HepG2 (cell line): Measurements from ENCODE around the gene LRRC27. TPM values are rescaled to one million over a fixed set of nuclear protein-coding genes. Genes with fewer than 3 reads are reported as not detected.

Experiments
- CCDC6 ChIP-seq: sonication (generic); formaldehyde crosslinking; IDR thresholded peaks from 2 replicates; pipeline ENCODE4 v1.8.1; 2022; ENCODE audit warnings: mild to moderate bottlenecking, missing genetic modification reagents, moderate library complexity
- ZFX ChIP-seq: sonication (generic); formaldehyde crosslinking; IDR thresholded peaks from 2 replicates; pipeline ENCODE4 v1.4.0; 2020; ENCODE audit warnings: mild to moderate bottlenecking, low read depth, missing genetic modification reagents, moderate library complexity
- polyA plus RNA-seq, 8 experiments: library from polyadenylated mRNA; depleted of rRNA in 3 of 8; stranded (reverse) in 7 of 8; unstranded in 1 of 8; fragments of >200 nt; fragmentation: Illumina TruSeq in 4 of 8; extraction: Trizol in 4 of 8; gene quantifications; 2 replicates each; pipeline versions ENCODE4 v1.2.1 to v1.2.3, GENCODE V29; 2011 to 2016; ENCODE audit warnings: low read depth in 4 of 8, missing spikeins in 1 of 8, mixed read lengths in 1 of 8; ENCODE audit not compliant: insufficient read depth in 1 of 8
- total RNA-seq, 5 experiments: library from RNA; depleted of rRNA; stranded (reverse); fragments of >200 nt; fragmentation: Illumina TruSeq; extraction: Trizol; gene quantifications; 2 replicates each; pipeline ENCODE4 v1.2.3, GENCODE V29; 2016; ENCODE audit warnings: low read depth in 1 of 5
- TF ChIP-seq, protein P1 (sequence below): sonication (generic); formaldehyde crosslinking; IDR thresholded peaks from 2 replicates; pipeline ENCODE4 v1.5.1; 2020; ENCODE audit warnings: mild to moderate bottlenecking, missing genetic modification reagents, moderate library complexity
- TF ChIP-seq, protein P2 (sequence below): sonication (generic); formaldehyde crosslinking; IDR thresholded peaks from 2 replicates; pipeline ENCODE4 v1.4.0; 2020; ENCODE audit warnings: mild to moderate bottlenecking, missing genetic modification reagents

Gene LRRC27
- total and polyA plus RNA-seq, 2 of the 13 experiments (the other 11 are each of a cell fraction or from before 2014, with no cell fraction given), result 4.2 to 4.6 TPM

DNA sequence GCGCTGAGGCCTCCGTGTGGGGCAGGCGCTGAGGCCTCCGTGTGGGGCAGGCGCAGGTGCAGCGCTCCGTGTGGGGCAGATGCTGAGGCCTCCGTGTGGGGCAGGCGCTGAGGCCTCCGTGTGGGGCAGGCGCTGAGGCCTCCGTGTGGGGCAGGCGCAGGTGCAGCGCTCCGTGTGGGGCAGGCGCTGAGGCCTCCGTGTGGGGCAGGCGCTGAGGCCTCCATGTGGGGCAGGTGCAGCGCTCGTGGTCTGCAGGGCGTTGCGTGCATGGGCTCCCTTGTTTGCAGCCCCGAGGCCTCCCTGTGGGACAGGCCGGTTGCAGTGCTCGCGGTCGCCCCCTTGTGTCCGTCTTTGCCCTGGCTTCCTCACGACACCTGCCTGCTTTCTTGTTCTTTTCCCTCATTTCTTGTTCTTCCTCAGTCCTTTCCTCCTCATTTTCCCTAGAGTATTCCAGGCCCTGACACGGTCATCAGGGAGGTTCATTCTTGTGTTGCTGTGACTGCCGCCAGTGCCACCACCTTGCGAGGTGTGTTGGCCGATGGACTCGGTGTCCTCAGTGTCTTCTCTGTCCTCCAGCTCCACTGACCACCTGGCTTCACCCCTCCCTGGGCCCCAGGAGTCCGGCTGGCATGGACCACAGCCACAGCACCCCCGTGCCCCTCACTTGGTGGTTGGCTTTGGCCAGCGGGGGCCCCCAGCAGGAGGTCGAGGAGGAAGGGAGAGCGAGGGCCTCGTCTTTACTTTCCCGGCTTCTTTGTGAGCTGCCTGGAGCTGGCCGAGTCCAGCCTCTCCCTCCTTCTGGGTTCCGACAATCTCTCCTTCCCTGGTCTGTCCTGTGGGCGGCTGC, 20.7 kb downstream of the LRRC27 start (continued):
- TF ChIP-seq, protein P1, sequence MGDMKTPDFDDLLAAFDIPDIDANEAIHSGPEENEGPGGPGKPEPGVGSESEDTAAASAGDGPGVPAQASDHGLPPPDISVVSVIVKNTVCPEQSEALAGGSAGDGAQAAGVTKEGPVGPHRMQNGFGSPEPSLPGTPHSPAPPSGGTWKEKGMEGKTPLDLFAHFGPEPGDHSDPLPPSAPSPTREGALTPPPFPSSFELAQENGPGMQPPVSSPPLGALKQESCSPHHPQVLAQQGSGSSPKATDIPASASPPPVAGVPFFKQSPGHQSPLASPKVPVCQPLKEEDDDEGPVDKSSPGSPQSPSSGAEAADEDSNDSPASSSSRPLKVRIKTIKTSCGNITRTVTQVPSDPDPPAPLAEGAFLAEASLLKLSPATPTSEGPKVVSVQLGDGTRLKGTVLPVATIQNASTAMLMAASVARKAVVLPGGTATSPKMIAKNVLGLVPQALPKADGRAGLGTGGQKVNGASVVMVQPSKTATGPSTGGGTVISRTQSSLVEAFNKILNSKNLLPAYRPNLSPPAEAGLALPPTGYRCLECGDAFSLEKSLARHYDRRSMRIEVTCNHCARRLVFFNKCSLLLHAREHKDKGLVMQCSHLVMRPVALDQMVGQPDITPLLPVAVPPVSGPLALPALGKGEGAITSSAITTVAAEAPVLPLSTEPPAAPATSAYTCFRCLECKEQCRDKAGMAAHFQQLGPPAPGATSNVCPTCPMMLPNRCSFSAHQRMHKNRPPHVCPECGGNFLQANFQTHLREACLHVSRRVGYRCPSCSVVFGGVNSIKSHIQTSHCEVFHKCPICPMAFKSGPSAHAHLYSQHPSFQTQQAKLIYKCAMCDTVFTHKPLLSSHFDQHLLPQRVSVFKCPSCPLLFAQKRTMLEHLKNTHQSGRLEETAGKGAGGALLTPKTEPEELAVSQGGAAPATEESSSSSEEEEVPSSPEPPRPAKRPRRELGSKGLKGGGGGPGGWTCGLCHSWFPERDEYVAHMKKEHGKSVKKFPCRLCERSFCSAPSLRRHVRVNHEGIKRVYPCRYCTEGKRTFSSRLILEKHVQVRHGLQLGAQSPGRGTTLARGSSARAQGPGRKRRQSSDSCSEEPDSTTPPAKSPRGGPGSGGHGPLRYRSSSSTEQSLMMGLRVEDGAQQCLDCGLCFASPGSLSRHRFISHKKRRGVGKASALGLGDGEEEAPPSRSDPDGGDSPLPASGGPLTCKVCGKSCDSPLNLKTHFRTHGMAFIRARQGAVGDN (CRISPR knock-in tag), result peak; percentile 54
- TF ChIP-seq CCDC6 (0 out of 2 replicates have a peak, but pooled peaks have one; percentile 22), ZFX (CRISPR knock-in tag) (peak; percentile 30; the same call in 1 of the 2 replicates)
- TF ChIP-seq, protein P2, sequence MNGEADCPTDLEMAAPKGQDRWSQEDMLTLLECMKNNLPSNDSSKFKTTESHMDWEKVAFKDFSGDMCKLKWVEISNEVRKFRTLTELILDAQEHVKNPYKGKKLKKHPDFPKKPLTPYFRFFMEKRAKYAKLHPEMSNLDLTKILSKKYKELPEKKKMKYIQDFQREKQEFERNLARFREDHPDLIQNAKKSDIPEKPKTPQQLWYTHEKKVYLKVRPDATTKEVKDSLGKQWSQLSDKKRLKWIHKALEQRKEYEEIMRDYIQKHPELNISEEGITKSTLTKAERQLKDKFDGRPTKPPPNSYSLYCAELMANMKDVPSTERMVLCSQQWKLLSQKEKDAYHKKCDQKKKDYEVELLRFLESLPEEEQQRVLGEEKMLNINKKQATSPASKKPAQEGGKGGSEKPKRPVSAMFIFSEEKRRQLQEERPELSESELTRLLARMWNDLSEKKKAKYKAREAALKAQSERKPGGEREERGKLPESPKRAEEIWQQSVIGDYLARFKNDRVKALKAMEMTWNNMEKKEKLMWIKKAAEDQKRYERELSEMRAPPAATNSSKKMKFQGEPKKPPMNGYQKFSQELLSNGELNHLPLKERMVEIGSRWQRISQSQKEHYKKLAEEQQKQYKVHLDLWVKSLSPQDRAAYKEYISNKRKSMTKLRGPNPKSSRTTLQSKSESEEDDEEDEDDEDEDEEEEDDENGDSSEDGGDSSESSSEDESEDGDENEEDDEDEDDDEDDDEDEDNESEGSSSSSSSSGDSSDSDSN, result 0 out of 2 replicates have a peak, but pooled peaks have one; percentile 25
